Uterus (tissue), 4 donors: ENCODE results near the gene AFG1L. TPM values are rescaled to one million over a fixed set of nuclear protein-coding genes. Genes with fewer than 3 reads are reported as not detected.

Experiments
- DNase-seq, 2 donors: peaks; one replicate each; pipeline ENCODE4 v3.0.0-alpha.2; 2019 to 2020
- H3K27ac ChIP-seq, 2 donors: fragments of 200-600 bp; sonication (generic); 1 replicate in 1 of 2; 2 replicates in 1 of 2; pipeline ENCODE4 v1.5.1; 2016 to 2018
- H3K27me3 ChIP-seq, 2 donors: fragments of 200-600 bp; sonication (generic); one replicate each; pipeline ENCODE4 v1.5.1; 2018 to 2019; ENCODE audit warnings: control low read depth in 1 of 2
- H3K36me3 ChIP-seq, 2 donors: fragments of 200-600 bp; sonication (generic); one replicate each; pipeline ENCODE4 v1.5.1; 2019; ENCODE audit warnings: control low read depth in 1 of 2
- H3K4me1 ChIP-seq, 2 donors: fragments of 200-600 bp; sonication (generic); one replicate each; pipeline ENCODE4 v1.5.1; 2018 to 2019; ENCODE audit warnings: control low read depth in 1 of 2
- H3K4me3 ChIP-seq, 2 donors: fragments of 200-600 bp; sonication (generic); 1 replicate in 1 of 2; 2 replicates in 1 of 2; pipeline ENCODE4 v1.5.1; 2018 to 2019; ENCODE audit warnings: mild to moderate bottlenecking in 1 of 2
- H3K9me3 ChIP-seq, 2 donors: fragments of 200-600 bp; sonication (generic); one replicate each; pipeline ENCODE4 v1.5.1; 2019; ENCODE audit warnings: control low read depth in 1 of 2
- POLR2A ChIP-seq, 2 donors: fragments of 450-650 bp; IDR thresholded peaks; one replicate each; pipeline ENCODE4 v1.6.1; 2016; ENCODE audit warnings: antibody characterized with exemption in 2 of 2, mild to moderate bottlenecking in 1 of 2, moderate library complexity in 1 of 2
- intact Hi-C: fragments of 100-400 bp; cut with DNase I; formaldehyde crosslinking; loops from one replicate; pipeline ENCODE4 v1.15.1; 2023; ENCODE audit warnings: low total_unique reads
- total RNA-seq, 4 donors: library from RNA; depleted of rRNA in 3 of 4; stranded (reverse); fragments of >200 nt in 3 of 4; gene quantifications; one replicate each; pipeline versions ENCODE4 v1.1.0 to v1.2.4, GENCODE V29; 2014 to 2023
- TF ChIP-seq, protein P1 (sequence below), 4 experiments: fragments of 200-600 bp in 2 of 4; fragments of 450-650 bp in 2 of 4; sonication (generic) in 2 of 4; IDR thresholded peaks; one replicate each; pipeline ENCODE4 v1.5.1; 2016 to 2019; ENCODE audit warnings: antibody characterized with exemption in 4 of 4, mild to moderate bottlenecking in 2 of 4, moderate library complexity in 1 of 4
- donor health status: DM: yes; HTN: yes; CAD: no.

The AFG1L gene
- total RNA-seq, 4 donors from 2014 or later, result under 0.01 to 9.4 (median 5.2) TPM

DNA sequence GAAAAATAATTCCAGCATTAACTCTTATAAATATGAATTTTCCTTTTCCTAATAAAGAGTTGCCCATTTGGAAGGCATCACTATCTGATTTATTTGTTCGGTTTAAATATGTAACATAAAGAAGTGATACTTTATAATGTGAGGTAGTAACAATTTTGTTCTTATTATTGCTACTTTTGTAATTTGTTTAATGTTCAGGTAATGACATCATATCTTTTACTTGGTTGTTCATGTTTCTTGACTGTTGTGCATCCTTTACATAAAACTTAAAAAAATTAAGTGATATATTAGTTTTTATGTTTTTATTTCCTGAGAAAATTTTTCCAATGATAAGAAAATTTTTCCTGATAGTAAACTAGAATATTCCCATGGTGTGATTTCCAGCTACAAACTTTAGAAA is 124.6 kb downstream of the AFG1L start:
- no peak for DNase-seq
- H3K9me3 ChIP-seq, result no peaks in the 10 kb centered on the region
- TF ChIP-seq POLR2A (IDR thresholded peaks at IDR 0.05), result no peak
- TF ChIP-seq, protein P1, sequence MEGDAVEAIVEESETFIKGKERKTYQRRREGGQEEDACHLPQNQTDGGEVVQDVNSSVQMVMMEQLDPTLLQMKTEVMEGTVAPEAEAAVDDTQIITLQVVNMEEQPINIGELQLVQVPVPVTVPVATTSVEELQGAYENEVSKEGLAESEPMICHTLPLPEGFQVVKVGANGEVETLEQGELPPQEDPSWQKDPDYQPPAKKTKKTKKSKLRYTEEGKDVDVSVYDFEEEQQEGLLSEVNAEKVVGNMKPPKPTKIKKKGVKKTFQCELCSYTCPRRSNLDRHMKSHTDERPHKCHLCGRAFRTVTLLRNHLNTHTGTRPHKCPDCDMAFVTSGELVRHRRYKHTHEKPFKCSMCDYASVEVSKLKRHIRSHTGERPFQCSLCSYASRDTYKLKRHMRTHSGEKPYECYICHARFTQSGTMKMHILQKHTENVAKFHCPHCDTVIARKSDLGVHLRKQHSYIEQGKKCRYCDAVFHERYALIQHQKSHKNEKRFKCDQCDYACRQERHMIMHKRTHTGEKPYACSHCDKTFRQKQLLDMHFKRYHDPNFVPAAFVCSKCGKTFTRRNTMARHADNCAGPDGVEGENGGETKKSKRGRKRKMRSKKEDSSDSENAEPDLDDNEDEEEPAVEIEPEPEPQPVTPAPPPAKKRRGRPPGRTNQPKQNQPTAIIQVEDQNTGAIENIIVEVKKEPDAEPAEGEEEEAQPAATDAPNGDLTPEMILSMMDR (IDR thresholded peaks at IDR 0.05), result no peak
- H3K36me3 ChIP-seq, result no peaks in the 10 kb centered on the region
- no peak overlapping the region for H3K4me3 ChIP-seq
- no peaks in the 10 kb centered on the region for H3K27me3 ChIP-seq
- H3K27ac ChIP-seq, result no peak overlapping the region
- intact Hi-C loops, result no loop called here
- H3K4me1 ChIP-seq, result no peaks in the 10 kb centered on the region

DNA sequence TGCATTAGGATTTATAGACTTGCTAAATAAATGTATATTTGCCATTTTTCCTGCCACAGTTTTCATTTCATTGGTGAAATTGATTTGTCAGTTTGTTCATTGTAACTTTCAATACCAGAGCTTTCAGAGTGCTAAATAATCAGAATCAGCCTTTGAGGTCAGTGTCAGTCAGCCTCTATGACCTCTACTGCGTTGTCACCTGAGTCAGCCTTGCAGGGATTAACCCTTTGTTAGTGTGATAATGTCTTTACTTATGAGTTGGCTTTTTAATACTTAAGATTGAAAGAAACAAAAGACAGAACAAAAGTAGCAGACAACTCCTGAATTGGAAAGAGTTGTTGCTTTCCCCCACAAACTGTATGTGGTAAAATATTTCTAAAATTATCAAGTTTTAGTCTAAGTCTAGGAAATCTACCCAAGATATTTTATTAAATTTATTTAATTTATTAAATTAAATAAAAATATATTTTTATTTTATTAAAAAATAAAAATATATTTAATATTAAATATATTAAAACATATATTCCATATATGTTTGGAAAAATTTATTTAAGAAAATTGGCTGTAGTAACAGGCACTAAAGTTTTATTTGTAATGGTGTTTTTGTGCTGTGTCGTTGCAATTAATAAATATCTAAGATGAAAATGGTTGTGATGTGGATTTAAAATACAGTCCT is 125.2 kb downstream of the AFG1L start:
- Histone ChIP-seq H3K4me1 (no peaks in the 10 kb centered on the region), H3K27me3 (no peaks in the 10 kb centered on the region), H3K27ac (no peak overlapping the region), H3K36me3 (no peaks in the 10 kb centered on the region), H3K9me3 (no peaks in the 10 kb centered on the region), H3K4me3 (no peak overlapping the region)
- no peak for DNase-seq
- intact Hi-C loops, result no loop called here
- TF ChIP-seq, protein P1 (IDR thresholded peaks at IDR 0.05), result no peak

DNA sequence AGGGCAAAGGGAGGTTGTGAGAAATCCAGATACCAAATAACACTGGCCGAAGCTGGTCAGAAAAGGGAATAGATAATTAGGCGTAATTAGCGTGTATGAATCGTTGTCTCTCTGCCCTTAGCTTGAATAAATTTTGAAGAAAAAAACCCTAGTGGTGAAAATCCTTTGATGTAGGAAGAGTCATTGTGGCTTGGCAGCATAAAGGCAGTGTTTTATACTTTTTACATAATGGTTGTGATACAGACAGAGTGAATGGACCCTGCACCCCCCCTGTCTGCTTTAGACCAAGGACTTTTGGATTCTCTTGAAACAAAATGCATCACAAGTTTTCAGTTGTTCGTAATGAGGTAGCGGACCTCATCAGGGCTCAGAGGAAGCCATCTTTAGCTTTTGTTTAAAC is 126.5 kb downstream of the AFG1L start:
- intact Hi-C loops, result no loop called here
- H3K27ac ChIP-seq, result no peak overlapping the region
- H3K4me3 ChIP-seq, result no peak overlapping the region
- no peaks in the 10 kb centered on the region for H3K36me3 ChIP-seq
- no peaks in the 10 kb centered on the region for H3K4me1 ChIP-seq
- H3K27me3 ChIP-seq, result no peaks in the 10 kb centered on the region
- no peak for TF ChIP-seq POLR2A (IDR thresholded peaks at IDR 0.05)
- TF ChIP-seq, protein P1 (IDR thresholded peaks at IDR 0.05), result no peak
- H3K9me3 ChIP-seq, result no peaks in the 10 kb centered on the region
- DNase-seq, result no peak

DNA sequence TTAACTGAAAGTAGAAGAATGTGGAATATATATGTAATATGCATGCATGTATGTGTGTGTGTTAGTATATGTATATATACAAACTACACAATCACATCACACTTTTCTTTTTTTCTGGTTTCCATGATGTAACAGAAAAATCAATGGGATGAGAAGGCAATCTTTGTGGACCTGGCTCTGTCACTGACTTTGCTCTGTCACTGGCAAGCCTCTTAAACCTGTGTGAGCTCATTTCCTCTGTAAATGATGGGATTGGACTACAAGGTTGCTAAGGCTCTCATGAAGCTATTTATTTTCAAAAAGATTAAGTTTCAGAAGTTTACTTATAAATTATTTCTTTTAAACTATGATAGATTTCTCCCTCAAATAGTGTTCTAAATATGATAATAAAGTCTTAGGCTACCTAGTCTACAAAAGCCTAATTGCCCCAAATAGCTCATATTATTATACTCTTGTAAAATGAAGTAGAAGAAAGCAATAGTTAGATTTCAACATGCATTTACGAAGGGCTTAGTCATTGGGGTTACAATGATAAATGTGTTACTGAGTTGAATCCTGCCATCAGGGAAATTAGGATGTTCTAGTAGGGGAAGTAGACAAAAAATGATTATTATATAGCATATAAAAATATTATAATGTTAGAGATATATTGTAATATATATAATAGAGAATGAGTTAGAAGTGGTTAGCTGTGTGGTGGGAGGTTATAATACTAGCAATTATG is 129.3 kb downstream of the AFG1L start:
- H3K27ac ChIP-seq, result no peak overlapping the region
- no peaks in the 10 kb centered on the region for H3K27me3 ChIP-seq
- TF ChIP-seq POLR2A (IDR thresholded peaks at IDR 0.05), result no peak
- TF ChIP-seq, protein P1 (IDR thresholded peaks at IDR 0.05), result no peak
- H3K36me3 ChIP-seq, result no peaks in the 10 kb centered on the region
- no peaks in the 10 kb centered on the region for H3K9me3 ChIP-seq
- no peak for DNase-seq
- intact Hi-C loops, result no loop called here
- H3K4me1 ChIP-seq, result no peaks in the 10 kb centered on the region
- no peak overlapping the region for H3K4me3 ChIP-seq

DNA sequence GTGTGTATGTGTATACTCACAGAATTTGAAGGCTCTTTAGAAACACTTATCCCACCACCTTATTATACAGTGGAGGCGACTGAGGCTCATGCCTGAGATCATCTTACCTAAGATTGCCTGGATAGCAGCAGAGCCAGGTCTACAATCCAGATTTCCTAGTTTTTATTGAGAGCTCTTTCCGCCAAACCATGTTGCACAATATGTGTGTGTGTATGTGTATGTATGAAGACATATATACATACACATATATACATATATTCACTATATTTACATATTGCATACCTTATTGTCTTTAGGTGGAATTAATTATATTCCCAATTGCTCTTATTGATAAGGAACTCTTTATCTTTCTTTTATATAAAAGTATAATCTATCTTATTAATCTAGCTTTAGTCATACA is 130.6 kb downstream of the AFG1L start:
- Histone ChIP-seq H3K9me3 (no peaks in the 10 kb centered on the region), H3K36me3 (no peaks in the 10 kb centered on the region), H3K4me3 (no peak overlapping the region), H3K27ac (no peak overlapping the region), H3K27me3 (no peaks in the 10 kb centered on the region), H3K4me1 (no peaks in the 10 kb centered on the region)
- intact Hi-C loops, result no loop called here
- DNase-seq, result no peak
- TF ChIP-seq, protein P1 (IDR thresholded peaks at IDR 0.05), result no peak
- TF ChIP-seq POLR2A (IDR thresholded peaks at IDR 0.05), result no peak
